SK-N-SH treated with all-trans-retinoic acid at 6 μM for 48 hours (cell line): ENCODE results near the gene RNF169.
A peak's percentile ranks its signal among the peaks of the same experiment; 100 is the strongest.

Experiments used
- ATAC-seq: fragments of 200-7000 bp; cut with Tn5 transposase; 3 replicates; pipeline ENCODE4 v1.9.1; 2020; ENCODE audit warnings: mild to moderate bottlenecking, moderate library complexity
- ARNTL ChIP-seq: fragments of 450-650 bp; formaldehyde crosslinking; IDR thresholded peaks from 2 replicates; pipeline ENCODE4 v1.5.0; 2020; ENCODE audit warnings: low read depth, mild to moderate bottlenecking, moderate library complexity, borderline replicate concordance
- BACH2 ChIP-seq: fragments of 250-450 bp; sonication (Bioruptor Pico); IDR thresholded peaks from 2 replicates; pipeline ENCODE4 v1.9.0; 2021; ENCODE audit warnings: mild to moderate bottlenecking, borderline replicate concordance
- CSDC2 ChIP-seq: fragments of 250-450 bp; sonication (Bioruptor Pico); IDR thresholded peaks from 2 replicates; pipeline ENCODE4 v1.5.0; 2020; ENCODE audit warnings: mild to moderate bottlenecking, moderate library complexity
- CSRNP3 ChIP-seq: fragments of 250-450 bp; sonication (Bioruptor Pico); IDR thresholded peaks from 2 replicates; pipeline ENCODE4 v1.5.1; 2021; ENCODE audit warnings: mild to moderate bottlenecking, moderate library complexity
- ESRRG ChIP-seq: fragments of 250-450 bp; sonication (Bioruptor Pico); IDR thresholded peaks from 2 replicates; pipeline ENCODE4 v1.6.1; 2021; ENCODE audit warnings: mild to moderate bottlenecking
- GLIS3 ChIP-seq: fragments of 250-450 bp; sonication (Bioruptor Pico); IDR thresholded peaks from 2 replicates; pipeline ENCODE4 v1.5.0; 2020; ENCODE audit warnings: mild to moderate bottlenecking, moderate library complexity
- OSR1 ChIP-seq: fragments of 250-450 bp; sonication (Bioruptor Pico); IDR thresholded peaks from 2 replicates; pipeline ENCODE4 v1.8.0; 2022; ENCODE audit warnings: moderate library complexity, mild to moderate bottlenecking, inconsistent platforms
- PPARA ChIP-seq: fragments of 250-450 bp; sonication (Bioruptor Pico); IDR thresholded peaks from 2 replicates; pipeline ENCODE4 v1.5.0; 2020; ENCODE audit warnings: mild to moderate bottlenecking, borderline replicate concordance
- RARB ChIP-seq: fragments of 250-450 bp; sonication (Bioruptor Pico); IDR thresholded peaks from 2 replicates; pipeline ENCODE4 v1.8.0; 2021; ENCODE audit warnings: mild to moderate bottlenecking, moderate library complexity
- SNAI2 ChIP-seq: fragments of 250-450 bp; sonication (Bioruptor Pico); IDR thresholded peaks from 2 replicates; pipeline ENCODE4 v1.5.0; 2020; ENCODE audit warnings: mild to moderate bottlenecking, moderate library complexity
- TCF4 ChIP-seq: fragments of 250-450 bp; sonication (Bioruptor Pico); IDR thresholded peaks from 2 replicates; pipeline ENCODE4 v1.8.0; 2021; ENCODE audit warnings: mild to moderate bottlenecking, moderate library complexity, borderline replicate concordance
- TOX ChIP-seq: fragments of 250-450 bp; sonication (Bioruptor Pico); IDR thresholded peaks from 2 replicates; pipeline ENCODE4 v1.8.0; 2021; ENCODE audit warnings: mild to moderate bottlenecking, moderate library complexity, borderline replicate concordance
- ZC3H10 ChIP-seq: fragments of 250-450 bp; sonication (Bioruptor Pico); IDR thresholded peaks from 2 replicates; pipeline ENCODE4 v1.5.1; 2021; ENCODE audit warnings: mild to moderate bottlenecking, moderate library complexity
- ZFP3 ChIP-seq: fragments of 250-450 bp; sonication (Bioruptor Pico); IDR thresholded peaks from 2 replicates; pipeline ENCODE4 v1.5.0; 2020; ENCODE audit warnings: mild to moderate bottlenecking, moderate library complexity
- ZNF565 ChIP-seq: fragments of 450-650 bp; formaldehyde crosslinking; conservative IDR thresholded peaks from 2 replicates; pipeline ENCODE4 v1.5.0; 2020; ENCODE audit warnings: low read depth, mild to moderate bottlenecking, moderate library complexity
- ZNF70 ChIP-seq: fragments of 450-650 bp; formaldehyde crosslinking; IDR thresholded peaks from 2 replicates; pipeline ENCODE4 v1.5.0; 2020; ENCODE audit warnings: mild to moderate bottlenecking, moderate library complexity
- ZNF8 ChIP-seq: fragments of 450-650 bp; formaldehyde crosslinking; IDR thresholded peaks from 2 replicates; pipeline ENCODE4 v1.5.0; 2020; ENCODE audit warnings: mild to moderate bottlenecking, moderate library complexity
- TF ChIP-seq, protein P1 (sequence below): fragments of 250-450 bp; sonication (Bioruptor Pico); IDR thresholded peaks from 2 replicates; pipeline ENCODE4 v1.5.0; 2020; ENCODE audit warnings: mild to moderate bottlenecking, moderate library complexity
- TF ChIP-seq, protein P2 (sequence below): fragments of 250-450 bp; sonication (Bioruptor Pico); IDR thresholded peaks from 2 replicates; pipeline ENCODE4 v1.8.0; 2020; ENCODE audit warnings: mild to moderate bottlenecking, moderate library complexity, borderline replicate concordance

The RNF169 gene

GRCh38 chr11:74723511-74723910 is 25.1 kb upstream of the RNF169 start:
- TF ChIP-seq BACH2 (CRISPR knock-in tag) (no peak), ARNTL (no peak), ZFP3 (CRISPR knock-in tag) (no peak), PPARA (no peak), ESRRG (CRISPR knock-in tag) (no peak), ZNF70 (no peak)
- TF ChIP-seq, protein P1, sequence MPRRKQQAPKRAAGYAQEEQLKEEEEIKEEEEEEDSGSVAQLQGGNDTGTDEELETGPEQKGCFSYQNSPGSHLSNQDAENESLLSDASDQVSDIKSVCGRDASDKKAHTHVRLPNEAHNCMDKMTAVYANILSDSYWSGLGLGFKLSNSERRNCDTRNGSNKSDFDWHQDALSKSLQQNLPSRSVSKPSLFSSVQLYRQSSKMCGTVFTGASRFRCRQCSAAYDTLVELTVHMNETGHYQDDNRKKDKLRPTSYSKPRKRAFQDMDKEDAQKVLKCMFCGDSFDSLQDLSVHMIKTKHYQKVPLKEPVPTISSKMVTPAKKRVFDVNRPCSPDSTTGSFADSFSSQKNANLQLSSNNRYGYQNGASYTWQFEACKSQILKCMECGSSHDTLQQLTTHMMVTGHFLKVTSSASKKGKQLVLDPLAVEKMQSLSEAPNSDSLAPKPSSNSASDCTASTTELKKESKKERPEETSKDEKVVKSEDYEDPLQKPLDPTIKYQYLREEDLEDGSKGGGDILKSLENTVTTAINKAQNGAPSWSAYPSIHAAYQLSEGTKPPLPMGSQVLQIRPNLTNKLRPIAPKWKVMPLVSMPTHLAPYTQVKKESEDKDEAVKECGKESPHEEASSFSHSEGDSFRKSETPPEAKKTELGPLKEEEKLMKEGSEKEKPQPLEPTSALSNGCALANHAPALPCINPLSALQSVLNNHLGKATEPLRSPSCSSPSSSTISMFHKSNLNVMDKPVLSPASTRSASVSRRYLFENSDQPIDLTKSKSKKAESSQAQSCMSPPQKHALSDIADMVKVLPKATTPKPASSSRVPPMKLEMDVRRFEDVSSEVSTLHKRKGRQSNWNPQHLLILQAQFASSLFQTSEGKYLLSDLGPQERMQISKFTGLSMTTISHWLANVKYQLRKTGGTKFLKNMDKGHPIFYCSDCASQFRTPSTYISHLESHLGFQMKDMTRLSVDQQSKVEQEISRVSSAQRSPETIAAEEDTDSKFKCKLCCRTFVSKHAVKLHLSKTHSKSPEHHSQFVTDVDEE (CRISPR knock-in tag), result no peak
- no peak for ATAC-seq

DNA sequence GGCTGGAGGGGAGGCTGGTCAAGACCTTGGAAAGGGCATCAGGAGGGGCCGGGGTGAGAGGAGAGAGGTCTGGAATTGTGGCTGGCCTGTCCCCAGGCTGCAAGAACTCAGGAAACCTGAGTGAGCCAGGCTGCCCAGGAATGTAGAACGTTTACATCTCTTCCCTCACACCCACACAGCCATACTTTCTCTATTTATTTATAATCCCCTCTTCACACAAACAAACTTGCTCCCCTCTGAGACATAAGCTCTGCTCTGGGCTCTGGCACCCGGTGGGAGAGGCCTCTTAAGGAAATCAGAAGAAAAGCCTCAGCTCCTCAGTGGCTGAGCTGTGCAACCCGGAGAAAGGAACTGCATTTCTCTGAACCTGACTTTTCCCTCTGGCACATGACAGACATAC is 22.9 kb upstream of the RNF169 start:
- no peak for ATAC-seq
- no peak for TF ChIP-seq RARB
- no peak for TF ChIP-seq ZFP3 (CRISPR knock-in tag)
- TF ChIP-seq ARNTL, result no peak
- no peak for TF ChIP-seq CSRNP3 (CRISPR knock-in tag)
- no peak for TF ChIP-seq TOX (CRISPR knock-in tag)
- TF ChIP-seq GLIS3 (CRISPR knock-in tag), result no peak
- TF ChIP-seq ZNF565 (CRISPR knock-in tag), result no peak
- no peak for TF ChIP-seq SNAI2 (CRISPR knock-in tag)
- TF ChIP-seq CSDC2 (CRISPR knock-in tag), result no peak
- no peak for TF ChIP-seq BACH2 (CRISPR knock-in tag)
- TF ChIP-seq TCF4, result no peak
- TF ChIP-seq ZNF8 (CRISPR knock-in tag), result no peak
- TF ChIP-seq, protein P1 (CRISPR knock-in tag), result no peak
- TF ChIP-seq, protein P2, sequence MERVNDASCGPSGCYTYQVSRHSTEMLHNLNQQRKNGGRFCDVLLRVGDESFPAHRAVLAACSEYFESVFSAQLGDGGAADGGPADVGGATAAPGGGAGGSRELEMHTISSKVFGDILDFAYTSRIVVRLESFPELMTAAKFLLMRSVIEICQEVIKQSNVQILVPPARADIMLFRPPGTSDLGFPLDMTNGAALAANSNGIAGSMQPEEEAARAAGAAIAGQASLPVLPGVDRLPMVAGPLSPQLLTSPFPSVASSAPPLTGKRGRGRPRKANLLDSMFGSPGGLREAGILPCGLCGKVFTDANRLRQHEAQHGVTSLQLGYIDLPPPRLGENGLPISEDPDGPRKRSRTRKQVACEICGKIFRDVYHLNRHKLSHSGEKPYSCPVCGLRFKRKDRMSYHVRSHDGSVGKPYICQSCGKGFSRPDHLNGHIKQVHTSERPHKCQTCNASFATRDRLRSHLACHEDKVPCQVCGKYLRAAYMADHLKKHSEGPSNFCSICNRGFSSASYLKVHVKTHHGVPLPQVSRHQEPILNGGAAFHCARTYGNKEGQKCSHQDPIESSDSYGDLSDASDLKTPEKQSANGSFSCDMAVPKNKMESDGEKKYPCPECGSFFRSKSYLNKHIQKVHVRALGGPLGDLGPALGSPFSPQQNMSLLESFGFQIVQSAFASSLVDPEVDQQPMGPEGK, result no peak

- no peak for TF ChIP-seq ZC3H10 (CRISPR knock-in tag)
- TF ChIP-seq SNAI2 (CRISPR knock-in tag), result peak; percentile 89
- TF ChIP-seq ZNF565 (CRISPR knock-in tag), result no peak
- ATAC-seq, result peak; percentile 96
Observed at GRCh38 chr11:74726547-74727182, 22.0 kb upstream of the RNF169 start.

GRCh38 chr11:74729397-74729796 is 19.3 kb upstream of the RNF169 start:
- ATAC-seq, result no peak

More at GRCh38 chr11:74729397-74729796, 19.3 kb upstream of the RNF169 start:
- no peak for TF ChIP-seq OSR1 (CRISPR knock-in tag)
- TF ChIP-seq ZNF8 (CRISPR knock-in tag), result no peak
- TF ChIP-seq ZFP3 (CRISPR knock-in tag), result no peak
- TF ChIP-seq RARB, result no peak
- no peak for TF ChIP-seq ZC3H10 (CRISPR knock-in tag)
- no peak for TF ChIP-seq ZNF70
- no peak for TF ChIP-seq ZNF565 (CRISPR knock-in tag)
- TF ChIP-seq CSRNP3 (CRISPR knock-in tag), result no peak
